SU-DHL-6 (cell line): ENCODE measurements around the gene EVA1C.

Experiments used
- EZH2phosphoT487 ChIP-seq: fragments of 200-600 bp; sonication (generic), shearing (Covaris generic); conservative IDR thresholded peaks from 2 replicates; pipeline ENCODE4 v1.6.1; 2018; ENCODE audit warnings: mild to moderate bottlenecking, antibody characterized with exemption, low read length, moderate library complexity, mixed read lengths
- TF ChIP-seq, protein P1 (sequence below): fragments of 200-600 bp; sonication (generic); IDR thresholded peaks from one replicate; pipeline ENCODE4 v1.5.1; 2017; ENCODE audit warnings: antibody characterized with exemption, mild to moderate bottlenecking, low read length, moderate library complexity; ENCODE audit not compliant: insufficient read depth, poor library complexity, severe bottlenecking

DNA sequence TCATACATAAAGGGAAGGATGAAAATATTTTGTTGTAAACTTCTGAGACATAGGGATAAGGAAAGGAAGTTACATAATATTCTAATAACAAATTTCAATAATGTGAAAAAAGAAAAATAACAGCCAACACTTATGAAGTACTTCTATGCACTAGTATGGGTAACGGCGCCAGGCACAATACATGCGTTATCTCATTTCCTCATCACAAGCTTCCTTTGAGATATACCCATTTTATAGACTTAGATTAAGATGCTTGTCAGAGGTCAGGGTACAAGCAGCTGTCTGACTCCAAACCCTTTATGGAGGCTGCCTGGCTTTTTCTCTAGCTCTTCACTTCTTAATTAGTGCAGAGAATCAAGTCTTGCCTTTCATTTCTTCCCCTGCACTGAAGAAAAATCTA lies 131.5 kb downstream of the EVA1C start:
- TF ChIP-seq, protein P1, sequence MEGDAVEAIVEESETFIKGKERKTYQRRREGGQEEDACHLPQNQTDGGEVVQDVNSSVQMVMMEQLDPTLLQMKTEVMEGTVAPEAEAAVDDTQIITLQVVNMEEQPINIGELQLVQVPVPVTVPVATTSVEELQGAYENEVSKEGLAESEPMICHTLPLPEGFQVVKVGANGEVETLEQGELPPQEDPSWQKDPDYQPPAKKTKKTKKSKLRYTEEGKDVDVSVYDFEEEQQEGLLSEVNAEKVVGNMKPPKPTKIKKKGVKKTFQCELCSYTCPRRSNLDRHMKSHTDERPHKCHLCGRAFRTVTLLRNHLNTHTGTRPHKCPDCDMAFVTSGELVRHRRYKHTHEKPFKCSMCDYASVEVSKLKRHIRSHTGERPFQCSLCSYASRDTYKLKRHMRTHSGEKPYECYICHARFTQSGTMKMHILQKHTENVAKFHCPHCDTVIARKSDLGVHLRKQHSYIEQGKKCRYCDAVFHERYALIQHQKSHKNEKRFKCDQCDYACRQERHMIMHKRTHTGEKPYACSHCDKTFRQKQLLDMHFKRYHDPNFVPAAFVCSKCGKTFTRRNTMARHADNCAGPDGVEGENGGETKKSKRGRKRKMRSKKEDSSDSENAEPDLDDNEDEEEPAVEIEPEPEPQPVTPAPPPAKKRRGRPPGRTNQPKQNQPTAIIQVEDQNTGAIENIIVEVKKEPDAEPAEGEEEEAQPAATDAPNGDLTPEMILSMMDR, result no peak
- TF ChIP-seq EZH2phosphoT487, result no peak
